Ovary (tissue), 3 donors: Measurements from ENCODE around the gene PRPSAP2.
"Not testable (repeated sequence)": the region's sequence is repeated elsewhere in the genome, so short reads cannot be mapped to it uniquely, and the experiment has no call there.

Experiments used
- EP300 ChIP-seq: sonication (generic); formaldehyde crosslinking; IDR thresholded peaks from one replicate; pipeline ENCODE4 v1.6.1; 2017; ENCODE audit warnings: antibody characterized with exemption
- POLR2A ChIP-seq: fragments of 450-650 bp; IDR thresholded peaks from one replicate; pipeline ENCODE4 v1.6.1; 2017; ENCODE audit warnings: antibody characterized with exemption, mild to moderate bottlenecking, moderate library complexity
- TF ChIP-seq, protein P1 (sequence below), 3 donors: fragments of 450-650 bp in 2 of 3; fragments of 200-600 bp in 1 of 3; IDR thresholded peaks; one replicate each; pipeline versions ENCODE4 v1.5.1 to v1.8.0; 2016 to 2022; ENCODE audit warnings: antibody characterized with exemption in 3 of 3, mild to moderate bottlenecking in 1 of 3
- donor health status: DM: no; HTN: no; CAD: no.

DNA sequence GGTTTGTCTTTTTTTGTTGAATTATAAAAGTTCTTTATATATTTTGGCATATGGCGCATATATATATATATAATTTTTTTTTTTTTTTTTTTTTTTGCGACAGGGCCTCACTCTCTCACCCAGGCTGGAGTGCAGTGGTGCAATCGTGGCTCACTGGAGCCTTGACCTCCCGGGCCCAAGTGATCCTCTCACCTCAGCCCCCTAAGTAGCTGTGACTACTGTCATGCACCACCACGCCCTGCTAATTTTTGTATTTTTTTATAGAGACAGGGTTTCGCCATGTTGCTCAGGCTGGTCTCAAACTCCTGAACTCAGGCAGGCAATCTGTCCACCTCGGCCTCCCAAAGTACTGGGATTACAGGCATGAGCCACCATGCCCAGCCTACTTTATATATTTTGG is 64.7 kb downstream of the PRPSAP2 start:
- TF ChIP-seq POLR2A, EP300: not testable (repeated sequence)
- TF ChIP-seq, protein P1, sequence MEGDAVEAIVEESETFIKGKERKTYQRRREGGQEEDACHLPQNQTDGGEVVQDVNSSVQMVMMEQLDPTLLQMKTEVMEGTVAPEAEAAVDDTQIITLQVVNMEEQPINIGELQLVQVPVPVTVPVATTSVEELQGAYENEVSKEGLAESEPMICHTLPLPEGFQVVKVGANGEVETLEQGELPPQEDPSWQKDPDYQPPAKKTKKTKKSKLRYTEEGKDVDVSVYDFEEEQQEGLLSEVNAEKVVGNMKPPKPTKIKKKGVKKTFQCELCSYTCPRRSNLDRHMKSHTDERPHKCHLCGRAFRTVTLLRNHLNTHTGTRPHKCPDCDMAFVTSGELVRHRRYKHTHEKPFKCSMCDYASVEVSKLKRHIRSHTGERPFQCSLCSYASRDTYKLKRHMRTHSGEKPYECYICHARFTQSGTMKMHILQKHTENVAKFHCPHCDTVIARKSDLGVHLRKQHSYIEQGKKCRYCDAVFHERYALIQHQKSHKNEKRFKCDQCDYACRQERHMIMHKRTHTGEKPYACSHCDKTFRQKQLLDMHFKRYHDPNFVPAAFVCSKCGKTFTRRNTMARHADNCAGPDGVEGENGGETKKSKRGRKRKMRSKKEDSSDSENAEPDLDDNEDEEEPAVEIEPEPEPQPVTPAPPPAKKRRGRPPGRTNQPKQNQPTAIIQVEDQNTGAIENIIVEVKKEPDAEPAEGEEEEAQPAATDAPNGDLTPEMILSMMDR (IDR thresholded peaks at IDR 0.05) = not testable (repeated sequence)
